GM18526 (cell line): ENCODE measurements around the gene MESP2.

Experiments used
- POLR2A ChIP-seq: IDR thresholded peaks from 3 replicates; pipeline ENCODE4 v1.6.1; 2011; ENCODE audit not compliant: insufficient read length; ENCODE audit errors: extremely low read depth

MESP2 gene

DNA sequence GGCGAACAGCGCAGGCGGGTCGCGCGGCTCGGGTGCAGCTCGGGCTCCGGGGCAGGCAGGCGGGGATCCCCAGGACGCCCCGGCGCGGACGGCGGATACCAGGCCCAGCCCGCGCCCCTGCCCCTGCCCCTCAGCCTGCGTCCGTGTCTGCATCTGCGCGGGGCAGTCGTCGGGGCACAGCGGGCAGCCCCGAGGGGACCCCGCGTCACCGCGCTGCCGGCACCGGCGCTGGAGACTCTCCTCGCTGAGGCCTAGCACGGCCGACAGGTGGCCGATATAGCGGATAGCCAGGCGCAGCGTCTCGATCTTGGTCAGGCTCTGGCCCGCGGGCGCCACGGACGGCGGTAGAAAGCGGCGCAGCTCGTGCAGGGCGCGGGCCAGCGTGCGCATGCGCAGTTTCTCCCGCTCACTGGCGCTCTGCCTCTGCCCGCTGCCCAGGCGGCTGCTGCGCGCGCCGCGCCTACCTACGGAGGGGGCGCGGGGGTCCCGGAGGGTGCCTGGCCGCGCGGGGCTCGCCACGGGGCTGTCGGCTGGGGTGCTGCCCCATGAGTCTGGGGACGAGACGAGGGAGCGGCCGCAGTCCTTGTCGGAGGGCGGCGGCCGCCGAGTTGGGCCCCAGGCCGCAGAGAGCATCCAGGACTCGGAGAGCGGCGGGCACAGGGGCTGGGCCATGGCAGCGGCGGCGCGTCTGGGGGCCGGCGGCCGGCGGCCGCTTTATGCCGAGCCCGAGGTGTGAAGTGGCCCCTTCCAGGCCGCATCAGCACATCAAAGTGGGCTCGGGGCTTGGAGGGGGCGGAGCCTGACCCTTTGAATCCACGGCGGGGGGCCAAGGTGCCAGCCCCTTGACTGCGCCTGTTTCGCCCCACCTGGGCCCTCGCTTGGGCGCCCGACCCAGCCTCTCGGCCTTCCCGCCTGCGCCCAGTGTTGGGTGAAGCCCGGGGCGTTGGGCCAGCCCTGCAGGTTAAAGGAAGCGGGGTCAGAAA, 25.3 kb upstream of the MESP2 start, which contains the start of gene MESP1:
Gene MESP1 (minus strand): TSS at position 690 of the 983 bp plus-strand sequence. CDS start 18 bp downstream, at position 672.
- peak; percentile 31 for TF ChIP-seq POLR2A

DNA sequence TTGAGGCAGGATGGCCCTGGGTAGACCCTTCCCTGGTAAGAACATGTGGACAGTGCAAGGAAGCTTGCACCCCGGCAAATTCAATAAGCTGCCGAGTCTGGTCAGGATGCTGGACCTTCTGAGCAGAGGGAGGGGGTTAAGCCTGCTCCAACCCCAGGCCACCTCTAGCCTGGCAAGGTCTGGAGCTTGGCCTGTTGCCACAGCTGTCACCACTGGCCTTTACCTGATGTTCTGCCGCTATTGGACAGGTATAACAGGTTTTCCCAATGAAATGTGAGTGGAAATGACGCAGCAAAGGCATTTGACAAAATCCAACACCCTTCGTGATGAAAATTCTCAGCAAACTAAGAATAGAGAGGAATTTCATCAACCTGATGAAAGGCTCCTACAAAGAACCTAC, 24.4 kb upstream of the MESP2 start:
- TF ChIP-seq POLR2A: no peak

DNA sequence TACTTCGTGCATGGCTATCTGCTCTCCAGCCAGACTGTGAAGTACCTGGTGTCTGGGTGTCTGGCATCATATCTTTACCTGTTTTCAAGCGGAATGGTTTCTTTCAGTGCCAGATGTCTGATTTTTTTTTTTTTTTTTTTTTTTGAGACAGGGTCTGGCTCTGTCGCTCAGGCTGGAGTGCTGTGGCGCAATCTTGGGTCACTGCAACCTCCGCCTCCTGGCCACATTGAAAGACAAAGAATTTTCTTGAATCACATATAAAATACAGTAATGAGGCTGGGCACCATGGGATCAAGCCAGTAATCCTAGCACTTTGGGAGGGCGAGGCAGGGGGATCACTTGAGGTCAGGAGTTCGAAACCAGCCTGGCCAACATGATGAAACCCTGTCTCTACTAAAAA, 22.3 kb upstream of the MESP2 start:
- TF ChIP-seq POLR2A: no peak

DNA sequence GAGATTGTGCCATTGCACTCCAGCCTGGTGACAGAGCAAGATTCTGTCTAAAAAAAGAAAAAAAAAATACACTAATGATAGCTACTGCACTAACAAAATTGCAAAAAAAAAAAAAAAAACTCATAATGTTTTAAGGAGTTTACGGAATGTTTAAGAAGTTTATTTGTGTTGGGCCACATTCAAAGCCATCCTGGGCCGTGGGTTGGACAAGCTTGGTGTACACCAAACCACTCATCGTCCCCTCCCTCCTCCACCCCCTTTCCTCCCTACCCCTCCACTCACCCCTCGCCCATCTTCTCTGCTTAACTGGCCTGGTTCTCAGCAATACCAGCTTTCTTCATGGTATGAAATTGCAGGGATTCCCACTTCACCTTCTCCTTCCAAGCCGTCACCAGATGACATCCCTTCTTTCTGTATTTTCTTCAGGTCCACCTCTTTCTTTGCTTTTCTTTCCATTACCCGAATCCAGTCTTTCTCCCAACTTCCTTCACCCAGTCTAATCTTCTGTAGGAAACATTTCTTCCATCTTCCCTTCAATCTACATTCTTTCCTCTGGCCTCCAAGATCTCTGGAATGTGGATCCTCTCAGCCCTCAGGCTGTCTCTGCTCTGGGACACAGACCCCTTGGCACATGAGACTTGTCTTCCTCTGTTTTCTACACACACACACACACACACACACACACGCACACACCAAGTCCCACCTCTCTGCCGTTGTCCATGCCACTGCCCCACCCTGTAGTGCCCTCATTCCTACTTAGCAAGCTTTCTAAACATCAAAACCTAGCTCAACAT, 21.6 kb upstream of the MESP2 start:
- no peak for TF ChIP-seq POLR2A

DNA sequence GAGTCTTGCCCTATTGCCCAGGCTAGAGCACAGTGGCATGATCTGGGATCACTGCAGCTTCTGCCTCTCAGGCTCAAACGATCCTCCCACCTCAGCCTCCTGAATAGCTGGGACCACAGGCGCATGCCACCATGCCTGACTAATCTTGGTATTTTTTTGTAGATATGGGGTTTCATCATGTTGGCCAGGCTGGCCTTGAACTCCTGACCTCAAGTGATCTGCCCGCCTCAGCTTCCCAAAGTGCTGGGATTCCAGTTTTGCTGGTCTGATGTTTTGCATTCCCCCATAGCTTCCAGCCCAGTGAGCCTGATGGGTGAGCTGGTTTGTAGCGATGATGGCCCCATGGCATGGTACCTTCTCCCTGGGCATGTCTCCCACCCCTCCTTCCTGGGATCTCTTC, 20.4 kb upstream of the MESP2 start:
- no peak for TF ChIP-seq POLR2A

DNA sequence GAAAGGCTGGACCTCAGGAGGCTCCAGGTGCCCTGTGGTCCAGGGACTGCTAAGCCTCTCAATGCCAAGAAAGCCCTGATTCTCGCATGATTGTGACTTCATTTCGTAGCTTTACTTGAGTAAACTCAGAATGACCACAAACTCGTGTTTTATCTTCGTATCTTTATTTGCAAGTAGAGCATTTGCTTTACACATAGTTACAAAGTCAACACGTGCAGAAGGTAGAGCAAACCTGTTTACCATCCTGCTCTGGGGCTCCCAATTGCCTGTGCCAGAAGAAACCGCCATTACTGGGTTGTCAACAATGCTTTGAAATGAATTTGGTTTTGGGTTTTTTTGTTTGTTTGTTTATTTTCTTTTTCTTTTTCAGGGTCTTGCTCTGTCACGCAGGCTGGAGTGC, 19.2 kb upstream of the MESP2 start:
- no peak for TF ChIP-seq POLR2A

DNA sequence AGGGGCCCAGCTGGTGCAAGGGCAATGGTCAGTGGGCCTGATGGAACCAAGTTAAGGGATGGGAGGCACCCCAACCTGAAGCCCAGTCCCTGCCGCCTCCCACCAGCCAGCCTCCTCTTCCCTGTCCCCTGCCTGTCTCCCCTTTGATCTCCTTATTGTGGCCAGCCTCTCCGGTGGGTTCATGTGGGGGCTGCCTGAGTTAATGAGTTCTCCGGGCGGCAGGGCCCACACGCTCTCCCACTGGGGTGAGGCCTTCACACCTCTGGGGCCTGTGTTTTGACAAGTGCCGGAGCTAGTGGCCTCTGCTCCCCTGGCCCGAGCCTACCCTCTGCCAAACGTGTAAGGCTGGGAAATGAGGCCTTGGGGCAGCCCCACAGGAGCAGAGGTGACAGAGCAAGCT, 17.8 kb upstream of the MESP2 start:
- TF ChIP-seq POLR2A: no peak

DNA sequence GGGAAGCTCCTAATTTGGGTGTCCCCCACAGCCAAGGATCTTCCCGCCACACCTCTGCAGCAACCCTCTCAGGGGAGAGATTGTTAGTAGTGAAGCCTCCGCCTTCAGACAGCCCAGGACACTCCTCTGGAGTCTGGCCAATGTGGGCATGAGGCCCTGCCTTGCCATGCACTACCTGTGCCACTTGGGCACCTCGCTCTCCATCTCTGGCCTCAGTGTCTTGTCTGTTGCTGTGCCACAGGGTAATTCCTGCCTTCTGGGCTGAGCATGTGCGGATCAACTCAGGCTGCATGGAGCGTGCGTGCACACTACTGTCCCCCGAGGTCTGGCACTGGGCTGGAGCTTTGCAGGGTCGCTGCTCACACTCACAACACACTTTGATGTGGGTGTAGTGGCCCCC, 17.2 kb upstream of the MESP2 start:
- no peak for TF ChIP-seq POLR2A

DNA sequence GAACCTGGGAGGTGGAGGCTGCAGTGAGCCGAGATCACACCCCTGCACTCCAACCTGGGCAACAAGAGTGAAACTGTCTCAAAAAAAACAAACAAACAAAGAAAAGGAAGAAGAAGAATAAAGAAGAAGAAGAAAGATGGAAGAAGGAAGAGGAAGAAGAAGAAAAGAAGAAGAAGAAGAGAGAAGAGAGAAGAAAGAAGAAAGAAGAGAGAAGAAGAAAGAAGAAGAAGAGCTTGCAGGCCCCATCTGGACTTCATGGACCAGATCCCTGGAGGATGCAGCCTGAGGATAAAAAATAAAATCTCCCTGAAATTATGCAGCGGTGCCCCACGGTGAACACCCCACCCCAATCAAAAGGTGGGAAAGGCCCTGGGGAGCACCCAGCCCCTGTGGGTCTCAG, 16.3 kb upstream of the MESP2 start:
- TF ChIP-seq POLR2A: no peak

DNA sequence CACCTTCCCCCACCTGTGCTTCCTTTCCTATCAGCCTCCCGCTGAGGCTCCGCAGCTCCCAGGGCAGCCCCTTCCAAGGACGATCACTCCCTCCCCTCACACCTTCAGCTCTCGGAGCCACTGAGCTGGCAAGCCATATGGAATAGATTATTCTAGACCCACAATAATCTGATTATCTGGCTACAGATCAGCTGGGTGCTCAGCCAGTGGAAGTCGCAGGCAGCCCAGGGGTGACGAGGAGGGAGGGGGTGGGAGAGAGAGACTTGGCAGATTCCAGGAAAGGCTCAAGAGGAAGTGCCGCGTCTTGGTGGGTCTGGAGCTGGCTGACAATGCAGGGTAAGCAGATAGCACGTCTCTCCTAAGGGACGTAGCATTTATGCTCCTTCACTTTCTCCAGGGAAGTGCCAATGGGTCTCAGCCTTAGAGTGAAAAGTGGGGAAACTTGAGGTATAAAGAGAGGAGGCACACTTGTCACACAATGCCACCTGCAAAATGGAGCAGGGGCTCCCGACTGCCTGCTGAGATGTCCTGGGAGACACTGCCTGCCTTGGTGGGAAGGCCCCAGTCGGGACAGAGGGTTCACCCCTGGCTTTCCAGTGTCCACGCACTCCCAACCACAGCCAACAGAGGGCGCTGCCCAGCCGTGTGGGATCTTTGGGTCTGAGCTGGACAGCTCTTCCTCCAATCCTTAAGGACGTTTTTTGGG, 15.7 kb upstream of the MESP2 start:
- TF ChIP-seq POLR2A: no peak

DNA sequence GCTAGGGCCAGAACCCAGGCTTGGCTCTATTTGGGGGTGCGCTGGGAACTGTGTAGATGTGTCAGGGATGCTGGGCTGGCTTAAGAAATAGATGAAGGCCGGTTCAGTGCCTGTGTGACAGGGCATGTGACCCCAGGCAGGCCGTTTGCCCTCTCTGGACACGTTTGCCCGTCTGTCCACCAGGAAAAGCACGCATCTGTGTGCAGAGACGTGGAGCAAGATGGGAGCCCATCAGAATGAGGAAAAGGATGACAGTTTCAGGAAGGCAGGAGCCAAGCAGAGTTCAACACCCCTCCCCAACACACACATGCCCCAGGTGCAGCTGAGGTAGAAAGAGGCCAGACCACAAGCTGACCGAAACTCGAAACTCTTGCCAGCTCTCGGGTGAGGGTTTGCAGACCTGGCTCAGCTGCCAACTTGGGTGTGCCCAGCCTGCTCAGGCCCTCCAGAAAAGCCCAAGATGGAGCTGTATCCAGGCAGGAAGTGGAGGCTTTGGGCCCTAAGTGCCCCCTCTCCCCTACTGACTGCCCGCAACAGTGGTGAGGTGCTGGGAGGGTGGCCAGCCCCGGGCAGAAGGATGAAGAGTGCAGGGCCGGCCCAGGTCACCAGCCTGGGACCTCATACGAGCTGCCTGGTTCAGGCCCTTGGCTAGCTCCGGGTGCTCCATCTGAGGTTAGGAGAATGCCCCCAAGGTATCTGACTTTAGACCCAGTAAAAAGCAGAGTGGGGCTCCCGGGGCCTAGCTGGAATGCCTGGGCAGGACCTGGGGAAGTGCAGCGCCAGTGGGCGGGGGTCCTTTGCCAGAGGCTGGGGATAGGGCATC, 14.9 kb upstream of the MESP2 start:
- TF ChIP-seq POLR2A: no peak

DNA sequence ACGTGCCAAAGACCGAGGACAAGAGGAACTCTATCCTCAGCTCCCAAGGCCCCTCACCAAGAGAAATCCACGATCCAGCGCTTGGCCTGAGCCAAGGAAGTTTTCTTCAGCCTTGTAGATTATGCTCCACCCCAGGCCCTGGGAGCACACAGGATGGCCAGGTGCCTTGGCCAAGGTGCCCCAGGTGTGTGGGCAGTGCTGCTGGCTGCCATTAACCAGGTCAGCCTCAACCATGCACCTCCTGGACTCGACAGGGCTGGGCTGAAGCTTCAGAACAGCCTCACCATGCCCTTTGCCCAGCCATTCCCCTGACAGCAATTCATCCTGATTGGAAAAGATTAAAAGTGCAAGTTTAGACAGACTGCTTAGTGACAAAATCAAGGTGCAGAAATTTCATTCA, 14.2 kb upstream of the MESP2 start:
- no peak for TF ChIP-seq POLR2A

DNA sequence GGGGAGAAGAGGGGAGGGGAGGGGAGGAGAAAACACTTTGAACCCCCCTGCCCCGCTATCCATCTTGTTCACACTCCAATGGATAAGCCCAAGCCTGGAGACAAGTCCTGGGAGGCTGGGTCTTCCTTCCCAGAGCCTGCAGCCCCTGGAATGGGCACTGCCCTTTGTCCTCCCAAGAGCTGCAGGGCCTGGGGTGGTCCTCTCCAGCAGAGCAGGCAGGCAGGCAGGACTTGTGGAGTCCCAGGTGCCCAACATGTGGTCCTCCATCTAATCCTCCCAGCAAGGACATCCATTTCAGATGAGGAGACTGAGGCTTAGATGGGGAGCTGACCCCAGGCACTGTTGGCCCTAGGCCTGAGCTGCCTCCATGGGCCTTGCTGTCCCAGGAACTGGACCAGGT, 10.4 kb upstream of the MESP2 start:
- TF ChIP-seq POLR2A: no peak
